ENCODE results near the gene GULP1.

Gene GULP1

GRCh38 chr2:188379748-188380147 is 88.1 kb downstream of the GULP1 start:
- TF ChIP-seq CTCF (conservative IDR thresholded peaks at IDR 0.05) (no peak), ZFX (IDR thresholded peaks at IDR 0.05) (no peak)
- H3K27ac ChIP-seq = no peak overlapping the region

- no peak overlapping the region for H3K27ac ChIP-seq
- TF ChIP-seq ZFX (IDR thresholded peaks at IDR 0.05) (no peak), CTCF (conservative IDR thresholded peaks at IDR 0.05) (no peak)
These were observed 88.6 kb downstream of the GULP1 start for GRCh38 chr2:188380280-188380679.

GRCh38 chr2:188381614-188382013 is 89.9 kb downstream of the GULP1 start:
- no peak for TF ChIP-seq CTCF (conservative IDR thresholded peaks at IDR 0.05)
- no peak for TF ChIP-seq ZFX (IDR thresholded peaks at IDR 0.05)
- H3K27ac ChIP-seq = no peak overlapping the region

GRCh38 chr2:188382107-188382506 is 90.4 kb downstream of the GULP1 start:
- peak overlapping the region; percentile 29; the same call in 1 of the 2 replicates for H3K27ac ChIP-seq
- TF ChIP-seq ZFX (IDR thresholded peaks at IDR 0.05) = no peak
- TF ChIP-seq CTCF (conservative IDR thresholded peaks at IDR 0.05) = no peak

- TF ChIP-seq CTCF (conservative IDR thresholded peaks at IDR 0.05) (no peak), ZFX (IDR thresholded peaks at IDR 0.05) (no peak)
- H3K27ac ChIP-seq = no peak overlapping the region
These were observed 91.5 kb downstream of the GULP1 start for GRCh38 chr2:188383158-188383557.

GRCh38 chr2:188385857-188386256 is 94.2 kb downstream of the GULP1 start:
- TF ChIP-seq CTCF (conservative IDR thresholded peaks at IDR 0.05) = no peak
- TF ChIP-seq ZFX (IDR thresholded peaks at IDR 0.05) = no peak
- no peak overlapping the region for H3K27ac ChIP-seq

- H3K27ac ChIP-seq = no peak overlapping the region
- TF ChIP-seq CTCF (conservative IDR thresholded peaks at IDR 0.05) (no peak), ZFX (IDR thresholded peaks at IDR 0.05) (no peak)
These were observed 97.2 kb downstream of the GULP1 start for GRCh38 chr2:188388831-188389230.
